ENCODE results near the gene TELO2. TPM values are rescaled to one million over a fixed set of nuclear protein-coding genes. Genes with fewer than 3 reads are reported as not detected.

Gene TELO2
- total and polyA plus RNA-seq, 2 donors (not counting 3 experiments of a cell fraction or from before 2014, with no cell fraction given): 30.7 to 61.6 TPM

- no TSS peak for BruUV-seq (replicated peaks)
- no peak overlapping the region for H3K27ac ChIP-seq (ENCODE audit: insufficient read depth, low read depth, low read length)
- POLR2A ChIA-PET: no interaction called here
- no peak overlapping the region for H2AFZ ChIP-seq (ENCODE audit: low read depth, low read length)
- FAIRE-seq (no peak), DNase-seq (ENCODE audit: low read depth, low spot score) (no peak)
- intact Hi-C loops (cut with micrococcal nuclease): no loop called here
- no peak overlapping the region for H3K4me2 ChIP-seq (ENCODE audit: insufficient read depth, low read length)
- no peak overlapping the region for H3K4me3 ChIP-seq (replicated peaks in 1 of 3; ENCODE audit: insufficient read depth in 1 of 3, low read depth in 1 of 3, low read length in 3 of 3)
- H3K4me1 ChIP-seq (ENCODE audit: control insufficient read depth, extremely low read depth, insufficient read depth, low read length): peaks cover 12% of the 10 kb centered on the region
- dilution Hi-C loops (cut with MboI; ENCODE audit: extremely low pct_ligation_motif_present, low sequenced_read_pairs): no loop called here
- TF ChIP-seq, protein P1, sequence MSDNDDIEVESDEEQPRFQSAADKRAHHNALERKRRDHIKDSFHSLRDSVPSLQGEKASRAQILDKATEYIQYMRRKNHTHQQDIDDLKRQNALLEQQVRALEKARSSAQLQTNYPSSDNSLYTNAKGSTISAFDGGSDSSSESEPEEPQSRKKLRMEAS (IDR thresholded peaks at IDR 0.05; ENCODE audit: insufficient read depth, insufficient read length): no peak
- TF ChIP-seq CTCF (IDR thresholded peaks at IDR 0.05; ENCODE audit: extremely low read depth in 1 of 2, insufficient read depth in 1 of 2, low read depth in 1 of 2, low read length in 2 of 2) (no peak), MYC (IDR thresholded peaks at IDR 0.05; ENCODE audit: low read depth, low read length) (no peak)
- H3K79me2 ChIP-seq (ENCODE audit: control insufficient read depth, insufficient read depth, low read length): no peaks in the 10 kb centered on the region
- peaks cover 5% of the 10 kb centered on the region in 2 experiments for H3K36me3 ChIP-seq (ENCODE audit: control insufficient read depth in 2 of 2, extremely low read depth in 1 of 2, insufficient read depth in 2 of 2, low read length in 2 of 2)
- no peak overlapping the region for H3K9ac ChIP-seq (replicated peaks; ENCODE audit: extremely low read depth, insufficient read depth, low read length)
- CTCF ChIA-PET: no interaction called here
- no peaks in the 10 kb centered on the region for H3K27me3 ChIP-seq (ENCODE audit: control insufficient read depth in 2 of 2, insufficient read depth in 2 of 2, low read length in 2 of 2)
- no peaks in the 10 kb centered on the region for H3K9me3 ChIP-seq (replicated peaks; ENCODE audit: control insufficient read depth, insufficient read depth, low read length)
- no peaks in the 10 kb centered on the region for H4K20me1 ChIP-seq (replicated peaks; ENCODE audit: control insufficient read depth, extremely low read depth, insufficient read depth, low read length)
- no peaks in the 10 kb centered on the region for H3K9me1 ChIP-seq (replicated peaks; ENCODE audit: control insufficient read depth, extremely low read depth, insufficient read depth, low read length)
Observed at GRCh38 chr16:1514507-1514906, 21.3 kb downstream of the TELO2 start.

- dilution Hi-C loops (cut with MboI; ENCODE audit: extremely low pct_ligation_motif_present, low sequenced_read_pairs) (no loop called here), intact Hi-C loops (cut with micrococcal nuclease) (no loop called here)
- BruUV-seq (replicated peaks): no TSS peak
- DNase-seq (ENCODE audit: low read depth, low spot score): no peak
- no peaks in the 10 kb centered on the region for H3K9me3 ChIP-seq (replicated peaks; ENCODE audit: control insufficient read depth, insufficient read depth, low read length)
- no peaks in the 10 kb centered on the region for H3K36me3 ChIP-seq (ENCODE audit: control insufficient read depth in 2 of 2, extremely low read depth in 1 of 2, insufficient read depth in 2 of 2, low read length in 2 of 2)
- CTCF ChIA-PET: no interaction called here
- TF ChIP-seq MYC (IDR thresholded peaks at IDR 0.05; ENCODE audit: low read depth, low read length) (no peak), EZH2 (IDR thresholded peaks at IDR 0.05; ENCODE audit: borderline replicate concordance, low read depth, low read length, severe bottlenecking) (no peak), CTCF (IDR thresholded peaks at IDR 0.05; ENCODE audit: extremely low read depth in 1 of 2, insufficient read depth in 1 of 2, low read depth in 1 of 2, low read length in 2 of 2) (no peak)
- no peaks in the 10 kb centered on the region for H4K20me1 ChIP-seq (replicated peaks; ENCODE audit: control insufficient read depth, extremely low read depth, insufficient read depth, low read length)
- no peak overlapping the region for H3K9ac ChIP-seq (replicated peaks; ENCODE audit: extremely low read depth, insufficient read depth, low read length)
- no peaks in the 10 kb centered on the region for H3K27me3 ChIP-seq (ENCODE audit: control insufficient read depth in 2 of 2, insufficient read depth in 2 of 2, low read length in 2 of 2)
- no peak overlapping the region for H2AFZ ChIP-seq (ENCODE audit: low read depth, low read length)
- no peak for FAIRE-seq
- no peaks in the 10 kb centered on the region for H3K9me1 ChIP-seq (replicated peaks; ENCODE audit: control insufficient read depth, extremely low read depth, insufficient read depth, low read length)
- POLR2A ChIA-PET: no interaction called here
- no peak overlapping the region for H3K4me3 ChIP-seq (replicated peaks in 1 of 3; ENCODE audit: insufficient read depth in 1 of 3, low read depth in 1 of 3, low read length in 3 of 3)
- no peaks in the 10 kb centered on the region for H3K79me2 ChIP-seq (ENCODE audit: control insufficient read depth, insufficient read depth, low read length)
- H3K27ac ChIP-seq (ENCODE audit: insufficient read depth, low read depth, low read length): no peak overlapping the region
- no peak overlapping the region for H3K4me2 ChIP-seq (ENCODE audit: insufficient read depth, low read length)
- H3K4me1 ChIP-seq (ENCODE audit: control insufficient read depth, extremely low read depth, insufficient read depth, low read length): no peaks in the 10 kb centered on the region
Observed at GRCh38 chr16:1518626-1519135, 25.5 kb downstream of the TELO2 start.

Measured in endothelial cell of umbilical vein (primary cell).